Measurements from ENCODE around the gene NOD2.

DNA sequence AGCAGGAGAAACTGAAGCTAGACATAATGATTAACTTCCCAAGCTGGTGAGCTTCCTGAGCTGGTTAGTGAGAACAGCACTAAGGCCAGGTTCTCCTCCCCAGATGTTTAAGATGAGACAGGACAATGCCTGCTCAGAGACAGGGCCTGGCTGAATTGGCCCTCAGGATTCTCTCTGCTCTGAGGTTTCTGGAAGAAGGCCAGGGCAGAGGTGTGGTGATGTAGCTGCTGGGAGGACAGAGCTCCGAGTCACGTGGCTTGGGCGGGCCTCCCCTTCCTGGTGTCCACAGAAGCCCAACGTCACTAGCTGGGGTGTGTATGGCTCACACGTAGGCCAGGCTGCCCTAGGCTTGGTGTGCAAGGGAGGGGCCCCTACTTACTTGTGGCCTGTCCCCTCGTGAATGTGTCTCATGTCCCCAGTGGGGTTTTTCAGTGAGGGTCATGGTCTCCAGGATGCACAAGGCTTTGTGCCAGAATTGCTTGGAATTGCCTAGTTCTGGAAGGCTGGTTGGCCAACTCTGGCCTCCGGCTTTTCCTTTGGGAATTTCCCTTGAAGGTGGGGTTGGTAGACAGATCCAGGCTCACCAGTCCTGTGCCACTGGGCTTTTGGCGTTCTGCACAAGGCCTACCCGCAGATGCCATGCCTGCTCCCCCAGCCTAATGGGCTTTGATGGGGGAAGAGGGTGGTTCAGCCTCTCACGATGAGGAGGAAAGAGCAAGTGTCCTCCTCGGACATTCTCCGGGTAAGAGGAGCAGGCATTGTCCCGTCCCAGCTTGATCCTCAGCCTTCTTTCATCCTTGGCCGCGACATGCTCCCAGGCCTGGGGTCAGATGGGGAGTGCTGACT, 3.4 kb downstream of the NOD2 start:
- no peak for TF ChIP-seq NR2C2 (CRISPR knock-in tag; IDR thresholded peaks at IDR 0.05; ENCODE audit: borderline replicate concordance)
- TF ChIP-seq EP300 (IDR thresholded peaks at IDR 0.05; ENCODE audit: low read depth in 2 of 2, low read length in 2 of 2), result no peak
- TF ChIP-seq EP300 (CRISPR knock-in tag; IDR thresholded peaks at IDR 0.05; ENCODE audit: borderline replicate concordance), result no peak
- no peak for TF ChIP-seq NBN (conservative IDR thresholded peaks at IDR 0.05)
- TF ChIP-seq NFYB (CRISPR knock-in tag; IDR thresholded peaks at IDR 0.05), result no peak
- no peak for TF ChIP-seq REST (IDR thresholded peaks at IDR 0.05; ENCODE audit: borderline replicate concordance in 1 of 2, low read depth in 1 of 2, low read length in 2 of 2)
- no peak for TF ChIP-seq ZNF510 (CRISPR knock-in tag; IDR thresholded peaks at IDR 0.05; ENCODE audit: low read depth)

Measured in HepG2 (cell line).